K562 (cell line): ENCODE results near the gene POLR3GL. TPM values are rescaled to one million over a fixed set of nuclear protein-coding genes. Genes with fewer than 3 reads are reported as not detected.
A peak's percentile ranks its signal among the peaks of the same experiment; 100 is the strongest.
"Not testable (repeated sequence)": the region's sequence is repeated elsewhere in the genome, so short reads cannot be mapped to it uniquely, and the experiment has no call there.

ENCODE experiments used
- ADNP ChIP-seq: fragments of 200-800 bp; sonication (Bioruptor generic); IDR thresholded peaks from 2 replicates; pipeline ENCODE4 v1.6.1; 2016; ENCODE audit warnings: missing genetic modification characterization, missing compliant biosample characterization
- CBFA2T2 ChIP-seq: fragments of 450-650 bp; conservative IDR thresholded peaks from 2 replicates; pipeline ENCODE4 v1.6.1; 2017; ENCODE audit warnings: mild to moderate bottlenecking
- CBFA2T3 ChIP-seq: fragments of 450-650 bp; IDR thresholded peaks from 2 replicates; pipeline ENCODE4 v1.6.1; 2017
- CC2D1A ChIP-seq: fragments of 450-650 bp; IDR thresholded peaks from 2 replicates; pipeline ENCODE4 v1.6.1; 2017; ENCODE audit warnings: mild to moderate bottlenecking
- DPF2 ChIP-seq: fragments of 450-650 bp; IDR thresholded peaks from 2 replicates; pipeline ENCODE4 v1.6.1; 2016
- FOXM1 ChIP-seq, 2 experiments: fragments of 450-650 bp in 1 of 2; sonication (generic) in 1 of 2; formaldehyde crosslinking in 1 of 2; IDR thresholded peaks; 2 replicates each; pipeline versions ENCODE4 v1.6.1 to v1.9.0; 2017 to 2022; ENCODE audit warnings: low read depth in 2 of 2, mild to moderate bottlenecking in 2 of 2, missing genetic modification reagents in 1 of 2, moderate library complexity in 1 of 2
- HBP1 ChIP-seq: fragments of 450-650 bp; formaldehyde crosslinking; IDR thresholded peaks from 2 replicates; pipeline ENCODE4 v1.4.0; 2022; ENCODE audit warnings: missing genetic modification characterization
- HDAC3 ChIP-seq: fragments of 450-650 bp; IDR thresholded peaks from 2 replicates; pipeline ENCODE4 v1.6.1; 2018; ENCODE audit warnings: borderline replicate concordance, mild to moderate bottlenecking, moderate library complexity; ENCODE audit not compliant: partially characterized antibody
- JUND ChIP-seq, 2 experiments: IDR thresholded peaks; 2 replicates in 1 of 2; 3 replicates in 1 of 2; pipeline ENCODE4 v1.6.1; 2011; ENCODE audit warnings: borderline replicate concordance in 2 of 2, low read depth in 2 of 2, low read length in 2 of 2, improper control_type of control experiment in 1 of 2, missing biosample characterization in 1 of 2, missing genetic modification characterization in 1 of 2, missing genetic modification reagents in 1 of 2
- MLLT1 ChIP-seq, 2 experiments: fragments of 450-650 bp; IDR thresholded peaks; 2 replicates each; pipeline ENCODE4 v1.6.1; 2016
- NBN ChIP-seq: fragments of 450-650 bp; IDR thresholded peaks from 2 replicates; pipeline ENCODE4 v1.6.1; 2016; ENCODE audit warnings: low read depth, mild to moderate bottlenecking
- NCOA1 ChIP-seq: fragments of 450-650 bp; IDR thresholded peaks from 2 replicates; pipeline ENCODE4 v1.6.1; 2016; ENCODE audit warnings: low read depth
- NFE2 ChIP-seq: IDR thresholded peaks from 2 replicates; pipeline ENCODE4 v1.6.1; 2014; ENCODE audit warnings: antibody characterized with exemption, low read depth
- NFIC ChIP-seq: fragments of 450-650 bp; IDR thresholded peaks from 2 replicates; pipeline ENCODE4 v1.6.1; 2017; ENCODE audit warnings: mild to moderate bottlenecking, inconsistent platforms
- NR2C2 ChIP-seq, 2 experiments: fragments of 200-800 bp in 1 of 2; sonication (Bioruptor generic) in 1 of 2; sonication (generic) in 1 of 2; formaldehyde crosslinking in 1 of 2; IDR thresholded peaks; 2 replicates each; pipeline versions ENCODE4 v1.6.1 to v1.8.0; 2016 to 2022; ENCODE audit warnings: mild to moderate bottlenecking in 1 of 2, missing compliant biosample characterization in 1 of 2, missing genetic modification characterization in 1 of 2, missing genetic modification reagents in 1 of 2
- POLR2AphosphoS5 ChIP-seq: IDR thresholded peaks from 2 replicates; pipeline ENCODE4 v1.6.1; 2011; ENCODE audit warnings: mild to moderate bottlenecking, low read depth, low read length, moderate library complexity; ENCODE audit not compliant: control insufficient read depth, insufficient read depth
- PRDM10 ChIP-seq: fragments of 450-650 bp; IDR thresholded peaks from 2 replicates; pipeline ENCODE4 v1.6.1; 2018; ENCODE audit not compliant: partially characterized antibody
- SMAD4 ChIP-seq: fragments of 250-450 bp; sonication (Bioruptor Pico); conservative IDR thresholded peaks from 2 replicates; pipeline ENCODE4 v1.8.0; 2021; ENCODE audit warnings: inconsistent platforms, mild to moderate bottlenecking, moderate library complexity
- SOX6 ChIP-seq: fragments of 450-650 bp; IDR thresholded peaks from 2 replicates; pipeline ENCODE4 v1.6.1; 2014; ENCODE audit warnings: mild to moderate bottlenecking
- STAT5A ChIP-seq: IDR thresholded peaks from 2 replicates; pipeline ENCODE4 v1.6.1; 2012; ENCODE audit warnings: low read length, inconsistent platforms, borderline replicate concordance
- TARDBP ChIP-seq: fragments of 450-650 bp; IDR thresholded peaks from 2 replicates; pipeline ENCODE4 v1.6.1; 2016
- TCF3 ChIP-seq: sonication (generic); formaldehyde crosslinking; IDR thresholded peaks from 2 replicates; pipeline ENCODE4 v1.4.0; 2020; ENCODE audit warnings: mild to moderate bottlenecking, missing genetic modification reagents
- ZNF175 ChIP-seq: fragments of 200-800 bp; sonication (Bioruptor generic); IDR thresholded peaks from 2 replicates; pipeline ENCODE4 v1.6.1; 2016; ENCODE audit warnings: low read depth, mild to moderate bottlenecking, missing genetic modification characterization, missing compliant biosample characterization
- polyA plus RNA-seq, 8 experiments: library from polyadenylated mRNA; depleted of rRNA in 4 of 8; stranded (reverse) in 5 of 8; unstranded in 3 of 8; fragments of >200 nt; fragmentation: Nextera tagmentation in 2 of 8; fragmentation: Illumina TruSeq in 1 of 8; extraction: Ambion mirVana in 2 of 8; extraction: Trizol in 1 of 8; gene quantifications; 2 replicates each; pipeline versions ENCODE4 v1.2.1 to v1.2.3, GENCODE V29; 2011 to 2014; ENCODE audit warnings: inconsistent platforms in 1 of 8, missing spikeins in 1 of 8
- total RNA-seq, 7 experiments: library from RNA; depleted of rRNA in 6 of 7; stranded (reverse); fragments of >200 nt in 6 of 7; fragmentation: Illumina TruSeq in 2 of 7; extraction: Trizol in 2 of 7; gene quantifications; 2 replicates each; pipeline versions ENCODE4 v1.2.1 to v1.2.3, GENCODE V29; 2011 to 2021; ENCODE audit warnings: low replicate concordance in 1 of 7

Gene POLR3GL
- total and polyA plus RNA-seq, 9 of the 15 experiments (the other 6 are each of a cell fraction or from before 2014, with no cell fraction given): 14.6 to 48.4 (median 38.2) TPM

- TF ChIP-seq NBN: peak; percentile 78; the same call in 1 of the 2 replicates
- TF ChIP-seq CC2D1A: peak; percentile 91
- TF ChIP-seq JUND (IDR thresholded peaks at IDR 0.05; ENCODE audit: borderline replicate concordance, low read depth, low read length): peak; percentile 64
- not testable (repeated sequence) for TF ChIP-seq JUND (tag; IDR thresholded peaks at IDR 0.05; ENCODE audit: borderline replicate concordance, low read depth, low read length); NR2C2 (CRISPR knock-in tag; IDR thresholded peaks at IDR 0.05); FOXM1 (CRISPR knock-in tag; IDR thresholded peaks at IDR 0.05; ENCODE audit: low read depth)
- peak; percentile 96 for TF ChIP-seq CBFA2T2
- TF ChIP-seq NR2C2 (tag; IDR thresholded peaks at IDR 0.05): peak; percentile 41; the same call in 1 of the 2 replicates
- peak; percentile 68; the same call in 1 of the 2 replicates for TF ChIP-seq STAT5A
- peak; percentile 83 for TF ChIP-seq FOXM1 (IDR thresholded peaks at IDR 0.05; ENCODE audit: low read depth)
- peak; percentile 45; the same call in 1 of the 2 replicates for TF ChIP-seq ADNP (tag)
- TF ChIP-seq NCOA1: peak; percentile 81
- 0 out of 2 replicates have a peak, but pooled peaks have one; percentile 50 for TF ChIP-seq HBP1 (CRISPR knock-in tag)
- TF ChIP-seq SOX6: peak; percentile 99
- TF ChIP-seq TARDBP: peak; percentile 81
- peak; percentile 94 for TF ChIP-seq DPF2
- TF ChIP-seq CBFA2T3: peak; percentile 98
- peak; percentile 84 for TF ChIP-seq NFIC
- peak; percentile 36 for TF ChIP-seq PRDM10
- peak; percentile 76 for TF ChIP-seq ZNF175 (CRISPR knock-in tag)
- peak; percentile 93 for TF ChIP-seq HDAC3
- peak; percentile 97 for TF ChIP-seq TCF3 (CRISPR knock-in tag)
- peak; percentile 100 for TF ChIP-seq SMAD4 (CRISPR knock-in tag)
- peak; percentile 8; the same call in 1 of the 2 replicates for TF ChIP-seq NFE2
- peak; percentile 76; the same call in 1 of the 2 replicates for TF ChIP-seq POLR2AphosphoS5
- TF ChIP-seq MLLT1 (IDR thresholded peaks at IDR 0.05): peak in 1 of 2 experiments; percentile 90; a peak in 2 of 4 replicates
These were observed 31.9 kb upstream of the POLR3GL start (continued) for GRCh38 chr1:145932522-145933009.
